Gastrocnemius medialis (tissue), 4 donors: Measurements from ENCODE around the gene PCNX2.

ENCODE experiments used
- CTCF ChIP-seq, 5 experiments: fragments of 450-650 bp in 3 of 5; fragments of 200-600 bp in 2 of 5; sonication (generic) in 2 of 5; IDR thresholded peaks in 4 of 5; conservative IDR thresholded peaks in 1 of 5; 1 replicate in 4 of 5; 2 replicates in 1 of 5; pipeline ENCODE4 v1.5.1; 2016 to 2019; ENCODE audit warnings: antibody characterized with exemption in 5 of 5, mild to moderate bottlenecking in 3 of 5, moderate library complexity in 3 of 5
- POLR2A ChIP-seq, 2 donors: fragments of 450-650 bp; IDR thresholded peaks; one replicate each; pipeline ENCODE4 v1.6.1; 2017; ENCODE audit warnings: antibody characterized with exemption in 2 of 2, mild to moderate bottlenecking in 2 of 2, moderate library complexity in 2 of 2

DNA sequence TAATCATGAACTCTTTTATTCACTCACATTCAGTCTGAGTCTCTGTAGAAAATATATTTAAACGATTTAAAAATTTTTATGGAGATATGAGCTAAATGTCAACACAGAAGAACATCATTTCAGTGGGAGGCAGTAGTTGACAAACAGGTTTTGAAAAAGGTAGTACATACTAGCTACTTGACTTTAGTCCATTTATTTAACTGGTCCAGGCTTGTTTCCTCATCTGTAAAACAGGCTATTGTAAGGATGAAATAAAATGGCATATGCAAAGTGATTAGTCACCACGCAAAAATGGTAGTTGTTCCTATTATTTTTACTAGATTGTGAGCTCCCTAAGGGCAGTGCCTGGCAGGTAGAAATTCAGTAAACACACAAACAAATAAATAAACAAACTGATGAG lies 270.0 kb downstream of the PCNX2 start:
- TF ChIP-seq CTCF (IDR thresholded peaks at IDR 0.05 in 4 of 5, conservative IDR thresholded peaks at IDR 0.05 in 1 of 5) (no peak), POLR2A (IDR thresholded peaks at IDR 0.05) (no peak)
